SK-N-SH (cell line): ENCODE measurements around the gene OTUD5.

ENCODE experiments used
- CHD2 ChIP-seq: fragments of 150-350 bp; IDR thresholded peaks from 2 replicates; pipeline ENCODE4 v1.6.1; 2018; ENCODE audit warnings: low read length; ENCODE audit not compliant: partially characterized antibody
- CTCF ChIP-seq: fragments of 200-600 bp; sonication (generic); IDR thresholded peaks from 2 replicates; pipeline ENCODE4 v1.6.1; 2017; ENCODE audit warnings: antibody characterized with exemption, mild to moderate bottlenecking, moderate library complexity
- MAX ChIP-seq: IDR thresholded peaks from 2 replicates; pipeline ENCODE4 v1.4.0; 2012; ENCODE audit warnings: low read depth
- POLR2AphosphoS5 ChIP-seq: IDR thresholded peaks from 2 replicates; pipeline ENCODE4 v1.6.1; 2012; ENCODE audit warnings: low read depth, low read length
- RAD21 ChIP-seq: IDR thresholded peaks from 2 replicates; pipeline ENCODE4 v1.6.1; 2012; ENCODE audit warnings: mild to moderate bottlenecking, low read length
- TEAD4 ChIP-seq: IDR thresholded peaks from 2 replicates; pipeline ENCODE4 v1.4.0; 2012; ENCODE audit warnings: mild to moderate bottlenecking, borderline replicate concordance; ENCODE audit not compliant: insufficient read depth

GRCh38 chrX:48965959-48966358, 8.6 kb upstream of the OTUD5 start:
- no peak for TF ChIP-seq CTCF
- no peak for TF ChIP-seq RAD21
- no peak for TF ChIP-seq POLR2AphosphoS5
- no peak for TF ChIP-seq TEAD4
- TF ChIP-seq MAX: no peak
- TF ChIP-seq CHD2: no peak
